HG03558 (cell line): ENCODE data around the gene UCHL3.
A peak's percentile ranks its signal among the peaks of the same experiment; 100 is the strongest.

Experiments used
- ATAC-seq: cut with Tn5 transposase; IDR thresholded peaks from one replicate; pipeline ENCODE4 v1.9.1; 2021; ENCODE audit warnings: moderate number of reproducible peaks; ENCODE audit not compliant: unreplicated experiment; ENCODE audit errors: extremely low read depth

The UCHL3 gene

DNA sequence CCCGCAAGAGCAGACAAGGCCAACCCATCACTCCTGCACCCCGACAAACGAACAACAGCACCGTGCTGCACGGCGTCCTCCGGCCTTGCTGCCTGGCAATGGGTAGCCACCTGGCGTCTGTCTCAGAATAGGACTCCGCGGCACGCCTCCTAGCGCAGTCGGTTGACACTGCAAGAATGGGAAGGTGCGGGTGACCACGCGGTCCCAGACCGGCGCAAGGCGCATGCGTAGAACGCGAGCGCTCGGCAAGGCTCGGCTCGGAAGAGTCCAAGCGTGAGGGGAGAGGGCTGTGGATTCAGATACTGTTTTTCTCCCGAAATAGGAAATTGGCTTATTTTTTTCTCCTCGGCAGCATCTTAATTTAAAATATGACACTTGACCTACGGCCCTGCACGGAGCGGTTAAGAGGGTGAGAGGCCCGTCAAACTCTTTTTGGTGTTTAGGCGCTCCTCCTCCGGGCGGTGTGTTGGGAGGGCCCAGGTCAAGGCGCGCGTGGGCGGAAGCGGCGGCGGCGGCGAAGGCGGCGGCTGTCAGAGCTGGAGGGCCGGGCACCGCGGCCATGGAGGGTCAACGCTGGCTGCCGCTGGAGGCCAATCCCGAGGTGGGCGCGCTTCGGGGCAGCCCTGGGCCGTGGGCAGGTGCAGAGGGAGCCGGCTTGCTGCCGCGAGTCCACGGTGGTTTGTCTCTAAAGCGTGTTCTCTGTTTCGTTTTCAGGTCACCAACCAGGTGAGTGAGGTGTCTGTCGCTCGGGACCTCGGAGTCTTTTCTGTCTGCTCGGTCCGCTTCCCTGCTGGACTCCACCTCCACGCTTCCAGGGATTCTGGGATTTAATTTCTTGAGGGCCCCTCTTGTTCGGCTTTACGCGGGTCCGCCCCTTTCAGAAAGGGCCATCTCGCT, at the start of gene UCHL3:
UCHL3 (plus strand) TSS at position 530 of the 897 bp plus-strand sequence; CDS start at position 560, 30 bp downstream.
- peak; percentile 97 for ATAC-seq

DNA sequence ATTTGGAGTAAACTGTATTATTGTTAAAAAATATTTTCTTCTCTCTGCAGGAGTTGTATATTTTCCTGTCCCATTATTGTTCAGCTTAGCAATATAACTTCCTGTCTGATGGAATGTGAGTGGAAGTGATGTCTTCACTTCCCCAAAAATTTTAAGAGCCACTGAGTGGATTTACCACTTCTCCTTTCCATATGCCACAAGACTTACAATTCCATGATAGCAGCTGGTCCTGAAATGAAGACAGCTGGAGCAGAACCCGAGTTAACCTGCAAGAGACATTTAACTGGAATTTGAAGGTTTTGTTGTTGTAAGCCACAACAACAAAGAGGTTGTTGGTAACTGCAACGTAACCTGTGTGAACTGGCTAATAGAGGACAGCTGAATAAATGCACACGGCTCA, 44.3 kb upstream of the UCHL3 start:
- no peak for ATAC-seq

DNA sequence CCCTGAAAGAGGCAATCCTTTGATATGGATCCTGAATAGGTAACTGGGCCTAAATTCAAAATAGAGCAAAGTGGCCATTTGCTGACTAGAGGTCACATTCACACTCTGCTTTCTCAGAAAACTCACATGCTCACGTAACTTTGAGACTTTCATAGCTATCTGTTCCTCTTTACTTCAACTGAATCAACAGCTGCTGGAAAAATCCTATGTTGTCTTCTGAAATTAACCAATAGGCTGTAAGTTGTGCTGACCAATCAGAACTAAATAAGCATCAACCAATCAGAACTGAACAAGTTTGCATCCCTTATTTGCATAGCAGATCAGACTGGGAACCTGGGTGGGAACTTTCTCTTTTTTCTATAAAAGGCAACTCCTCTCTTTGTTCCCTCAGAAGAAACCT, 43.6 kb upstream of the UCHL3 start:
- no peak for ATAC-seq

DNA sequence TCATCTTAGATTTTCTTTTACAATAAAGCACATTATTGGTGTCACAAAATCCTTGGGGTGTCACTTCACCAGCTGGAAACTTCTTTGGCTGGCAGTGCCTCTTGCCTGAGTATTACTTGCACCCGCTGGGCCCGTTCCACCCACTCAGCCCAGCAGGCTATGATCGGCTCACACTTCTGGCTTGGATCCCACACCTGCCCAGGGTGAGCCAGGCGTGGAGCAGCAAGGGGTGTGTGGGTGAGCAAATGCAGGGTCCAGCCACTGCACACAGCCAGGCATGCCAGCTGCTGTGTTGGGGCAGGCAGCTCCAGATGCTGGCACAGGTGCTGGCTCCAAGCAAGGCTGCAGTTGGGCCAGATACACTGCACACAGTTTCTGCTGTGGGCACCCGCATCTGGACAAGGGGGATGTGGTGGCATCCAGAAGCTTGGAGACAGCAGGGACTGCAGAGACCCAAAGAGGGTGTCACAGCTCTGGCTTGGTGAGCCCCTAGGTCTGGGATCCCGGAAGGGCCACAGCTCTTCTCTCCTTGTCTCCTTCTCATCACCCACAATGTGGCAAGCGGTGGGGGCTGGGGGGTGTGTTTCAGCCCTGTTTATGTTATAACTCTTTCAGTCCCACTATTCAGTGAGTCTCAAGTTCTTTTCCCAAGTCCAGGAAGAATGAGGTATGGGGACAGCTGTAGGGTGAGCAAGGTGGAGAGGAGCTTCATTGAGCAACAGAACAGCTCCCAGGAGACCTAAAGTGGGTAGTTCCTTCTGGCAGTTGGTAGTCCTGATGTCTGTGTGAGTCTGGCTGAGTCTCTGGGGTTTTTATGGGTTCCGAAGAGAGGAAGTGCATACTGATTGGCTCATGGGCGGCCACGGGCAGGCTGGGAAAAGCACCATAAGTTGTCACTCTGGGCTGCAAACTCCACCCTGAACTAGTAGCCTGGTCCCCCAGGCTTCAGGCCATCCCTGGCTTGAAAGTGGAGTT, 42.3 kb upstream of the UCHL3 start:
- no peak for ATAC-seq

DNA sequence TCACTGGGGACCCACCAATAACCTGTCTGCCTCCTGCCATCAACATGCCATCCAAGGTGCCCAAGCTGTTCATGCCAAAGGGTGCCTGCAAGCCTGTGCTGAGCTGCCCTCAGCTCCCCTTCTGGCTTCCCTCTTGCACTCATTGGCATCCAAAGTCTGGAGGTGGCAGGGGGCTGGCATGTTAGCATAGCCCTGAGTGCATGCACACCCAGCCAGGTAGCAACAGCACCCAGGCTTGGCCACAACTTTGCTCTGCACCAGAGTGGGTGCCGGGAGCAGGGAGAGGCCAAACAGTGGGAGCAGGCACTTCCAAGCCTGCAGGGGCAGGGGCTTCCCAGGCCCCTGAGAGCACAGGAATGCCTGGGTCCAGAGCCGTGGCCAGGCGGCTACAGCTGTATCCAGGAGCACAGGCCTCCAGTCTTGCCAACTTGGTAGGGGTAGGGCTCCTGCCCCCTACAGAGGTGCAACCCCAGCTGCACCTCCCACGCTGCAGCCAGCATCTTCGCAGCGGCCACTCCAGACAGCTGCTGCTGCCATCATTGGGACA, 41.5 kb upstream of the UCHL3 start:
- ATAC-seq: no peak

DNA sequence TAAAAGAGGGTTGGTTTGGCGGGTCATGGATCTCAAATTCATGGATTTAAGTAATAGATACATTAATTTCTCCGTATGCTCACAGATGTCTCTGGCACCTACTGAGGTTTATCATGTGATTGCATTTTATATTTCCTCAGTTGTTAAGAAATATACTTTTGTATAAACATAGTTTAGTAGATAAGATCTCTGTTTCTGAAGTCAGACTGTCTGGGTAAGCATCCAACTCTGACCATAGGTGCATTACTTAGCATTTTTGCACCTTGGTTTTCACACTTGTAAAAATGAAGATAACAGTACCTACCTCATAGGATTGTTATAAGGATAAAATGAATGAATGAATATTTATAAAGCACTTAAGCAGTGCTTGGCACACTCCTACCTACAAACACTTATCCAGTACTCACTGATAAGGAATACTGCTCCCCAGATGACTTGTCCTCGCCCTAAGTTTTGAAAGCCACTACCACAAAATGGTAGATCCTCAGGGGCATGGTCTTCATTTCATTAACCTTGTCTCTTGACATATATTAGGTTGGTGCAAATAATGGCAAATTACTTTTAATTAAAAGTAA, 38.5 kb upstream of the UCHL3 start:
- no peak for ATAC-seq

DNA sequence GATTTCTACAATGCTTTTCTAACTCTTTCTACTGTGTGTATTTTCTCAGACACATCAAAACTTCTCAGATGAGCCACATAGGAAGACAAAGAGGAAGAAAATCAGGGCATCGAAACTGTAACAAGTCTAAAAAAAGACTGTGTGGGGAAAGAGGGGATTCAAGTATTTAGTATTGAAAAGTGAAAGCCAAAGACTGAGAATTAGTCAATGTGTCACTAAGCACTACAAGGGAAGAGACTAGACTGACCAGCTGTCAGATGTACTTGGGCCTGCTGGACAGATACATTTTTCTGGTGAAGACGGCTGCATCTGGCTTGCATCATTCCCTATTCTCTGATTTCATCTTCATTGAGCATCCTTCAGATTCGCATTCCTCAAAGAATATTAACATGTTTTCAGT, 37.3 kb upstream of the UCHL3 start:
- peak; percentile 88 for ATAC-seq

DNA sequence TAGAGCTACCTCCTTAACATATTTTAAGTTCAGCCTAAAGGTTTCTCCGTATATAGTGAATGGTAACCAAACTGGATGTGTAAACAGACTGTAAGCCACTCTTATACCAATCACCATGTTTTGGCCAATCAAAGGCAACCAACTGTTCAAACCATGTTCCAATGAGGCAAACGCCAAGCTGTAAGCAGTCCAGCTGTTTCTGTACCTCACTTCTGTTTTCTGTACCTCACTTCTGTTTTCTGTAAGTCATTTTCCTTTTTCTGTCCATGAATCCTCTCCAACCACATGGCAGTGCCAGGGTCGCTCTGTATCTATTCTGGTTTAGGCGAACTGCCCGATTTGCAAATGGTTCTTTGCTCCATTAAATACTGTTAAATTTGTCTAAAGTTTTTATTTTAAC, 36.3 kb upstream of the UCHL3 start:
- no peak for ATAC-seq

DNA sequence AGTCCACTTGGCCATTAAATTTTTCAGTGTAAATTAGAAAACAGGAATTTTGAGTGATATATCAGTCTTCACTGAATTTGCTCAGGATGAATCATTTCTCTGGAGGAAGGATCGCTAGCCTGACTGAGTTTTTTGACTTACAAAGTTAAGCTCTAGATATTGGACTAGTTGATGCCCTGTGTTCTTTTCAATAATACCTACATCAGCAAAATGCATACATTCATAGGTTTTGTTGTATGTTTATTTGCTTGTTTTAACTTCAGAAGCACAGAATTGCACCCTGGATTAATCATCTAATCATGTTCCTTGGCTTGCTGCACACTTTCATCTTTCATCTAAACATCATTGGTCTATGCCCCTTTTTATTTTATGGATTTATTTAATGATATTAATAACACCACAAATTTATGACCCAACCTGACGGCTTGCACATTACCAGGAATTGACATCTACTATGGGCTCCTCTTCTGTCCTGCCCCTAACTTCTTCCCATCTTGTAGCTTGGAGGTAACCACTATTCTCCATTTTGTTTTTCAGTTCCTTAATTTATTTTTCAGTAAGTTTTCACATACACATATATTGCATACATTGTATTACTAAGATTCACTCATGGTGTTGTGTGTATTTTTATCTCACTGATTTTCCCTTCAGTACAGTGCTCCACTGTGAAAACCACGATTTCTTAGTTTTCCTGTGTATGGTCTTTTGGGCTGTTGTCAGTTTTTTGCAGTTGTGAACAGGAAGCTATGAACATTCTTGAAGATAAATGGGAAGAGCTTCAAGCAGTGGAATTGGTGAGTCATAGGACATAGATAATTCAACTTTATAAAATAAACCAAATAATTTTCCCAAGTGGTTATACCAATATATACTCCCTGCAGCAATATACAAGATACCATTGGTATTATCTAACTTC, 35.3 kb upstream of the UCHL3 start:
- no peak for ATAC-seq

DNA sequence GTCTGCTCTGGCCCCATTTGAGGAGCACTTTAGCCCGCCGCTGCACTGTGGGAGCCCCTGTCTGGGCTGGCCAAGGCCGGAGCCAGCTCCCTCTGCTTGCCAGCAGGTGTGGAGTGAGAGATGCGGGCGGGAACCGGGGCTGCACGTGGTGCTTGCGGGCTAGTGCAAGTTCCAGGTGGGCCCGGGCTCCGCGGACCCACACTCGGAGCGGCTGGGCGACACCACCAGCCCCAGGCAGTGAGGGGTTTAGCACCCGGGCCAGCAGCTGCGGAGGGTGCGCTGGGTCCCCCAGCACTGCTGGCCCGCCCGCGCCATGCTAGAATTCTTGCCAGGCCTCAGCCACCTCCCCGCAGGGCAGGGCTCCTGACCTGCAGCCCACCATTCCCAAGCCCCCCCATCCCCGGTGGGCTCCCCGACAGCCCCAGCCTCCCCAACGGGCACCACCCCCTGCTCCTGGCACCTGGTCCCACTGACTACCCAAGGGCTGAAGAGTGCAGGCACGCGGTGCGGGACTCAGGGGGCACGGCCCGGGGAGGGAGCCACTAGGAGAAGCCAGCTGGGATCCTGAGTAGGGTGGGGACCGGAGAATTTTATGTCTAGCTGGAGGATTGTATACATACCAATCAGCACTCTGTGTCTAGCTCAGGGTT, 31.0 kb upstream of the UCHL3 start:
- ATAC-seq: no peak

DNA sequence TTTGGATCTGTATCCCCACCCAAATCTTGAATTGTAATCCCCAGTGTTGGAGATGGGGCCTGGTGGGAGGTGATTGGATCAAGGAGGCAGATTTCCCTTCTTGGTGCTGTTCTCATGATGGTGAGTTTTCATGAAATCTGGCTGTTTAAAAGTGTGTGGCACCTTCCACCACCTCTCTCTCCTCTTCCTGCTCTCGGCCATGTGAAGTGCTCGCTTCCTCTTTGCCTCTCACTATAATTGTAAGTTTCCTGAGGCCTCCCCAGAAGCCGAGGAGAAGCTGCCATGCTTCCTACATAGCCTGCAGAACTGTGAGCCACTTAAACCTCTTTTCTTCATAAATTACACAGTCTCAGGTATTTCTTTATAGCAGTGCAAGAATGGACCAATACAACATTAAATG, 27.6 kb upstream of the UCHL3 start:
- no peak for ATAC-seq

DNA sequence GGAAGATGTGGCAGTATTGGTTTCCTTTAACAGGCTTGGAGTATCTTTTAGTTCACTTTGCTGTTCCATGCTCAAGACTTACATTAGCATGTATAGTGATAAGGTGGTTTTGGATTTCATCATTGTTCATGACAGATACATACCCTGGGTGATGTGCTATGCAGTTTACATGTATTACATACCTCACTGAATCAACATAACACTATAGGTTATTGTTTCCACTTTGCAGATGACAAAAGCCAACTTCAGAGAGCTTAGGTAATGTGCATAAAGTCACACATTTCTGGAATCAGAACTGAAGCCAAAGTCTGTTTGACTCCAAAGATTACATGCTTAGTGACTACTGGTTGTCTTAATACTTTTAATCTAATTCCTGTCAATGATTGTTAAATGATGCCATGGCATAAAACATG, 19.0 kb upstream of the UCHL3 start:
- ATAC-seq: no peak

DNA sequence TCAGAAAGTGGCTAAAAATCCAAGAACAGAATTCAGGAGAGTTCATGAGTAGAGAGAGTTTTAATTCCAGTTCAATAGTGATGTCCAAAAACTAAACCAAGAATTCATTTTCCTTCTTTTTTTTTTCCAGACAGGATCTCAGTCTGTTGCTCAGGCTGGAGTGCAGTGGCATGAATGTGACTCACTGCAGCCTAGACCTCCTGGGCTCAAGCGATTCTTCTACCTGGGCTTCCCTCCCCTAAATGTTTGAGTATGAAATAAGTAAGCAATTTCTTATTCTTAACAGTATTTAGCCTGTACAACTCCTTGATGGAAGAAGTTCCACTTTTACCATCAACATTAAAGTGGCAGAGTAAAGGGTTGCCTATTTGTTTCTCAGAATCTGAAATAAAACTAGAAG, 15.7 kb upstream of the UCHL3 start:
- ATAC-seq: no peak

DNA sequence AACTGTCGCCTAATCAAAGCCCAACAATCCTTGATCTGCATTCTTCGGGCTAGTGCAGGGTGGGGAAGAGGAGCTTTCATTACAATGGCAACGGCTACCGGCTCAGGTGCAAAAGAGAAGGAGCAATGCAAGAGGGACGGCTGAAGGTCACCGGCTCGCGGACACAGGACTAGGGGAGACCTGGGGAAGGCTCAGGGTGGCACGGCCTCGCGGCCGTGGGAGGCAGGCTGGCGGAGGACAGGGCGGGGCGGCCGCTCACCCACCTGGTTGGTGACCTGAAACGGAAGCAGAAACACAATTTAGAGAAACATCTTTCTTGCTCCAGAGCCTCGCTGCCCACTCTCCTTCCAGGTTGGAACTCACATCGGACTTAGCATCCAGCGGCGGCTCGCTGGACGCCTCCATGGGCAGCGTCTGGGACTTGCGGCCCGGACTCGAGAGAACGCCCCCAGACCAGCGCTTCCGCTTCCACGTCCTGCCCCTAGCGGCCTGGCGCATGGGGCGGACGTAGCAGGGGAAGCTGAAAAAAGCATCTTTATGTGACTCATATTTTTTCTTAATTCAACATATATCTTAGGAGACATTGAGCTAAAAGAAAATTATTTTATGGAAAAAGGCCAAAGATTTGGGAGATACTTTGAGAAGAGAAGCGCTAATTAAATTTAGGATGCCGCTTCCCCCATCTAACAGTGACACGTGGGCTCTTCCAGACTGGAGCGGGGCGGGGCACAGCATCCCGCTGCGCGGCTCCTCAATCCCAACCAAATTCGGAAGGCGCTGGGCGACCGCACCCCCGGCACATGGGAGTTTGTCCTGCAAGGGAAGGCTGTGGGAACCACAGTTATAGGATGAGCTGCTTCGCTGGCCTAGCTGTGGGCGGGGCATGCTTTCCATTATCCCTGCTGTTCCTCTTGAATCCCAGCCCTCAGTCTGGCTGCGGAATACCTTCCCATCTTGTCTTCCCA, 11.9 kb upstream of the UCHL3 start, which contains the start of gene COMMD6:
COMMD6 (minus strand) TSS at position 441 of the 965 bp plus-strand sequence; CDS start at position 405, 36 bp downstream.
- peak; percentile 90 for ATAC-seq

DNA sequence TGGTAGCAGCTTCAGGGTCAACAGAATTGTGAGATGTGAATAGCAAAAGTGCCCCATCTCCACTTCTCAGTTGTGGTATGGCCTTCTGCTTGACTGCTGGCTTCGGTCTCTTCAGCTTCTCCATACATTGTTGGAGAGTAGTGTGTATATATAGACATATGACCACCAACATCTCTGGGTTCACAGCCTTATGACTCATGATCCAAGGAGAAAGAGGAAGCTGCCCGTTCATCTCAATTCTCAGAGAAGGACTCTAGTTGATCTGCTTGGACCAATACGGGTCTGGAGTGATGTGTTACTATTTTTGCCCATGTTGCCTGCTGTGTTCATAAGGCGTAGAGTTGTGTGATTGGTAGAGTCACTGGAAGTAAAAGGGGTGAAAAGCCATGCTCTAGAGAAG, 8.3 kb upstream of the UCHL3 start:
- no peak for ATAC-seq

DNA sequence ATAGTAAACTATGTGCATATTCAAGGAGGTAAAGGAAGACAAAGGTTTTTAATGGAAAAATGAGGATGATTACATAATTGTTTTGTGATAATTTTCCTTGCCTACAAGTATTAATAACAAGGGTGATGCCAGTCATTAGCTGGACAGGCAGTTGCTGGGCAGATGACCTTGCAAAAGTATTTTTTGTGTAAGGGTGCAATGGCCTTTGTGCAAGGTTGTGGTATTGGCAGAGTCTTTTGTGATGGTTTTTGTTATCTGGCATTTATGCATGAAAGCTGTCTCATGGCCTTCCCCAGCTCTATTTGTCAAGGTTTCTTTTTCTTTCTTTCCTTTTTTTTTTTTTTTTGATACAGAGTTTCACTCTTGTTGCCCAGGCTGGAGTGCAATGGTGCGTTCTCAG, 7.6 kb upstream of the UCHL3 start:
- no peak for ATAC-seq

DNA sequence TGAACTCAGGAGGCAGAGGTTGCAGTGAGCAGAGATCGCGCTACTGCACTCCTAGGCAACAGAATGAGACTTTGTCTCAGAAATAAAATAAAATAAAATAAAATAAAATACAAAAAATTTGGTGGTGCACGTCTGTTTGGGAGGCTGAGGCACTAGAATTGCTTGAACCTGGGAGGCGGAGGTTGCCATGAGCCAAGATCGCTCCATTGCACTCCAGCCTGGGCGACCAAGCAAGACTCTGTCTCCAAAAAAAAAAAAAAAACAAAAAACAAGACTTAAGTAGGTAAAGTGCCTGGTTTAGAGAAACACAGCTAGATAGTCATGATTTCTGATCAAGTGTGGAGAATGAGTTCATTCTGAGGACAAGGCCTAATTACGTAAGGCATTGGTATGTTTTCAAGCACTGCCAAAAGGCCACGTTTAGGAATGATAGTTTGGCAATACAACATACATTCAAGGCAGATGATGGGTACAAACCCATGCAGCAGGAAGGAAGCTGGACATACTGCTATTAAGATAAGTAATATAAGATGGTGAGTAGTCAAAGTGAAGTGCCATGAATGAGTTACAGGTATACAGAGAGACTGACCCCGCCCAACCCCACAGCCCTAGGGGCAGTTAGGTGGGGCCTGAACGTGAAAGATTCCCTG, 4.8 kb upstream of the UCHL3 start:
- no peak for ATAC-seq
